ENCODE data around the gene MSH4.

DNA sequence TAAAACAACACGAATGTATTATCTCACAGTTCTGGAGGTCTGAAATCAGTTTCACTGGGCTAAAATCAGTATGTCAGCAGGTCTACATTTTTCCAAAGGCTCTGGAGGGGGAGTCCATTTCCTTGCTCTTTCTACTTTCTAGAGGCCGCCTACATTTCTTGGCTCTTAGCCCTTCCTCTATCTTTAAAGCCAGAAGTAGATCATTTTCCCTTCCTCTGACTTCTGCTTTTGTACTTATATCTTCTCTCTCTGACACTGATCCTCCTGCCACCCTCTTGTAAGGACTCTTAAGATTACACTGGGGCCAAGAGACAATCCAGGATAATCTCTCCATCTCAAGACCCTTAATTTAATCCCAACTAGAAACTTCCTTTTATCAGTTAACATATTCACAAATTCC lies 41.4 kb downstream of the MSH4 start:
- TF ChIP-seq POLR2A (IDR thresholded peaks at IDR 0.05): no peak
- no peak for TF ChIP-seq POLR2AphosphoS5 (IDR thresholded peaks at IDR 0.05; ENCODE audit: insufficient read depth in 1 of 2, low read depth in 1 of 2)
